HG02759 (cell line): Measurements from ENCODE around the gene SOBP.

Source experiments
- ATAC-seq: cut with Tn5 transposase; IDR thresholded peaks from one replicate; pipeline ENCODE4 v1.9.1; 2021; ENCODE audit warnings: mild to moderate bottlenecking, moderate library complexity; ENCODE audit not compliant: unreplicated experiment

SOBP gene

DNA sequence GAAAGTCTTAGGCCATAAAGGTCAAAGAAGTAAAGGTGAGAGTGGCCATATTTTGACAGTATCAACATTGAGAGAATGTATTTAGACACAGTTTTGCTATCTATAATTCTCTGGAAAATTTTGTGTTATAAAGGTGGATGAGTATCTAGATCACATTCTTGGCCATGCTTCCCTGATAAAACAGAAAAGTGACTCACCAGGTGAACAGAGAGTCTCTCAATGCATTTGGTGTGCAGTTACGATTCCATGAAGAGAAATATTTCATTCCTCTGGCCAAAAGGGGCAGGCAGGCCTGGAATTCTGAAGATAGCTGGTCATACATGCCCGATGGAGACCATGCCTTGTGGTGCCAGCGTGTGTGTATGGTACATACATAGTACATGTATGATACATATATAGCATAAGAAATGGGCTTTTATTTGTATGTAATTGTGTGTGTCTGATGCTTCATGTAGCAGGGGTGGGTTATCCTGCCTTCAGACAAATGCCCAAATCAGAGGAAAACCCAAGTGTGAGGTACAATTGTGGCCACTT lies 164.0 kb downstream of the SOBP start:
- ATAC-seq: no peak

DNA sequence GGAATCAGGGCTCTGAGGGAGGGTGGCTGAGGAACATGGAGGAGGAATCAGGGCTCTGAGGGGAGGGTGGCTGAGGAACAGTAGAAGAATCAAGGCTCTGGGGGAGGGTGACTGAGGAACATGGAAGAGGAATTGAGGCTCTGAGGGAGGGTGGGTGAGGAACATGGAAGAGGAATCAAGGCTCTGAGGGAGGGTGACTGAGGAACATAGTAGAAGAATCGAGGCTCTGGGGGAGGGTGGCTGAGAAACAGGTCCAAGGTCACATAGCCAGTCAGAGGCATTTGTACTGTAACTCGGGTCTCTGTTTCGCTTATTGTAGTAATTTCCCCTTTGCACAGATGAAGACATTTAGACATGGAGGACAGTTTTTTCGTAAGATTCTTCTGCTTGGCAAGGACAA lies 164.8 kb downstream of the SOBP start:
- no peak for ATAC-seq

DNA sequence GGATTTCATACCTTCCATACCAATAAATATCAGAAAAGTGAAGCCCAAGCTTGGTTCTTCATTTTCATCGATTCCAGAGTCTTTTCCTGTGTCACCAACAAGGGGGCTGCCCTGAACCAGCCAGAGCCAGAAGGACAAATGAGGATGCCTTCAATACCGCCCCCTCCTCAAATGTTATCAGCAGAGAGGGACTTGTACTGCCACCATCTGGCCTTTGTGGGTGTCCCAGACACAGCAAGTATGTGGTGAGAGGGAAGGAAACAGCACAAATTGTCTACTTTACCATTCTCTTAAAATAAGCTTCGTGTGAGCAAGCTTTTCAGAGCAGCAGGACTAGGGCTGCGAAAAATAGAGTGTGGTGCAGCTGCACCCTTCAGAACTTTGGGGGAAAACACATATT lies 165.3 kb downstream of the SOBP start:
- ATAC-seq: no peak

DNA sequence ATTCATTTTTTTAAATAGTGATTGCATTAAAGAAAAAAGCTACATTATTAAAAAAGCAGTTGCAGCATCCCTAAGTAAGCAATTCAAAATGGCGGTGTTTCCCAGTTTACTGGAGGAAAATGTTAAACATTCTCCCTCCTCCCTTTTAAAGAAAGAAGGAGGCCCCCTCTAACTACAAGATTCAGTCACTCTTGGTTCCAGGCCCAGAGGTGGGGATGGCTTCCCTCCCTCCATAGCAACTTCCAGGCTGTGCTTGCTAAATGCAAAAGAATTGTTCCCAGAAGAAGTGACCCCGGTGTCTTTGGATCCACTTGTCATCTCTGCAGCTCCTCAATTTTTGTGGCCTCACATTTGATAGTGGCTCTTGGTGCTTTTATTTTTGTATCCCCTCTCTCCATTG lies 165.9 kb downstream of the SOBP start:
- no peak for ATAC-seq

DNA sequence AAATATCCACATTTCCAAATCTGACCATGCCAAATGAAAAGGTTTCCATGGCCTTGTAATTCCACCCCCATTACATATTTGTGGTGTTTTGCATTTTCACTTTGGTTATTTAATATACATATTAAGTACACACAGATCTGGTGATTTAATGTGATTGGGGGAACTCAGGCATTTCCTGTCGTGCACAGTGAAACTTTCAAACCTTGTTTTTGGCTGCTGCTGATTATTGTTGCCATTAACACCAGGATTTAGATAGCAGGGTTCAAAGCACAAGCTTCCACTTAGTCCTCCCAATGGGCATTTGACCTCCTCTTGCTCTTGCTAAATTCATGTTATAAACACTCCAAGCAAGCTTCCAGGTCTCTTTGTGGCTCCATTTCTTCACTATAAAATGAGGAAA lies 166.5 kb downstream of the SOBP start:
- ATAC-seq: no peak

DNA sequence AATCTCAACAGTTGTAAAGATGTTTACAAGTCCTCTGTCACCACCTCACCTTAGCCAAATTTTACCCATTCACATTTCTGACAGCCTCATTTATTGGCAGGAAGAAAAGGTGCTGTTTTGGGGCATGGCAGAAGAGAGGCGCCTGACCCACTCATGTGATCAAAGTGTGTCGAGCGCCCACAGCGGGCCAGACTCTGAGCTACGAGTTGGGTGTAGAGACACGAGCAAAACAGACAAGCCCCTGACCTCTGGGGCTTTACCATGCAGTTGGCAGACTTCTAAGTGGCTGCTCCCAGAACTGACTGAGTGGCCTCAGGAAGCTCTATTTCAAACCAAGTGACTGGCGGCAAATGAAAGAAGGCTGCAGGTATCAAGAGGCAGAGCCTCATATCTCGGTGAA lies 167.0 kb downstream of the SOBP start:
- no peak for ATAC-seq

DNA sequence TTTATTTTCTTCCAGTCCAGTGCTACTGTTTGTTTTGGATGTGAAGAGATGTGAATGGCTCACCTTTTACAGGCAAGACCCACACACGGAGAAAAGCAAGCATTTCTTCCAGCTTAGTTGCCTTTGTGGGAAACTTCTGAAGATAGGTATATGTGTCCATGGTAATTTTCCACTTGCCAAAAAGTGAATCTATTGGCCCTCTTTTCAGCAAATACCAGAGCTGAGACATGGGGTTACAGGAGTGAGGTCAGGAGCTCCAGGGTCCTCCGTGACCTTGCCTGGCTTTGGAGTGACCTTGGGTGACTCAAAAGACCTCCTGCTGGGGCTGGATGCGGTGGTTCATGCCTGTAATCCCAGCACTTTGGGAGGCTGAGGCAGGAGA lies 167.4 kb downstream of the SOBP start:
- ATAC-seq: no peak

DNA sequence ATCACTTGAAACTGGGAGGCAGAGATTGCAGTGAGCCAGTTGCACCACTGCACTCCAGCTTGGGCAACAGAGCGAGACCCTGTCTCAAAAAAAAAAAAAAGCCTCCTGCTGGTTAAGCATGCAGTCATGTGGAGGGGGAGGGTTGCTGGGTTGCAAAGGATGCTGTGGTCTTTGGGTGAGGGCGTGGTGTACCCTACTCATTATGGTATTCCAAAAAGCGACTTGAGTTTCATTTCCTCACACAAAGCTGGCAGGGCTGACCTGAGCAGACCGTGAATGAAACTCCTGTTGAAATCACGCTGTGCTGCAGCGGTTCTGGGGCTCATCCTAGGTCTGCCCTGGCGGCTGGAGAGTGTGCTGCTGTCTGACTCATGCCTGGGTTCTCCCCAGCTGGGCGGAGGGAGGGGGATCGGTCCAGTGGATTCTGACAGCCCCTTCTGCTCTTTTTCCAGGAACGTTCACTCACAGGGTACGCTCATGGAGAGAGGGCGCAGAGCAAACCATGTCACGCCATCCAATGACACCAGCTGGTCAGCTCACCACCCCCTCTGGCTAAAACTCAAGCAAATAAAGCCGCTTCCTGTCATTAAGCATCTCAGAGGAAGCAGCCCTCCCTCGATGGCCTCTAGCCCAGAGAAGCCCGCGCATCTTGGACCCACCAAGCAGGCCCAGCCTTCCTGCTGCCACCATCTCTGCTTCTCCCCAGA lies 168.0 kb downstream of the SOBP start:
- peak; percentile 89 for ATAC-seq

DNA sequence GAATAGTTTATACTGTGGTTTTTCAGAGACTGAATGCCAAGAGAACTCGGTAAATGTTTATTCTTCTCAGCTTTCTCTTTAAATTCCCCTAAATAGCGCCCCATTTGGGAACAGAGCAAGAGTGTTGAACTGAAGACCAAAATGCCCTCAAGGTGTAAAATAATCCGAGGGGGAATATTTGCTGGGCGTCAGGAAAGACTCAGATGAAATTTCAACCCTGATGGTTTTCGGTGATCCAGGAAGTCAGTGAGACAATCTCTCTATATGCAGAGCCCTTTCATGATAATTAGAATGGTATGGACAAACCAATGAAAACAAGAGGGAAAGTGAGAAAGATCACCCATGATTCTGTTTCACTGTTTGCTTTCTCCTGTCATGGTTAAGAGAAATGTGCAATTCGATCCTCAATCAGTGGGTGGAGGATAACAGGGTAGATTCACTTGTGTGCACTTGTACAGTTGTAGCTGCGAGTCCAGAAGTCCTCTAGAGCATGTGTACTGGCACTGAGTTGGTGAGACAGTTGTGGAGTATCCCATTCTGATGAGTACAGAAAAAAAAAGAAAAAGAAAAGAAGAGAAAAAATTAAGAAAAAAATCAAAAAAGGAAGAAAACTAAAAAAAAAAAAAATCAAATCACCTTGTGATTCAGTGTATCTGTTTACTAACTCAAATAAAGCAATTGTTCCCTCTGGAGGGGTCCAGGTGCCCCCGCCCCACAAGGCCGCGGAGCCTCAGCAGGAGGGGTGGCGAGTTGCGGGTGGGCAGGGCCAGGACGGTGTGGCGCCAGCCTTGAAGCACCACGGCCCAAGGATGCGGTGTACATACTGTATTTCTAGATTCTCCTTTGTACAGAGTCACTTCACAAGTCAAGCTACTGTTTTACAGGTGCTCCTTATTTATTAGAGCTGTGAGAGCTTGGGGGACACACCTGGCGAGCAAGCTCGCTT lies 169.3 kb downstream of the SOBP start:
- ATAC-seq: no peak

DNA sequence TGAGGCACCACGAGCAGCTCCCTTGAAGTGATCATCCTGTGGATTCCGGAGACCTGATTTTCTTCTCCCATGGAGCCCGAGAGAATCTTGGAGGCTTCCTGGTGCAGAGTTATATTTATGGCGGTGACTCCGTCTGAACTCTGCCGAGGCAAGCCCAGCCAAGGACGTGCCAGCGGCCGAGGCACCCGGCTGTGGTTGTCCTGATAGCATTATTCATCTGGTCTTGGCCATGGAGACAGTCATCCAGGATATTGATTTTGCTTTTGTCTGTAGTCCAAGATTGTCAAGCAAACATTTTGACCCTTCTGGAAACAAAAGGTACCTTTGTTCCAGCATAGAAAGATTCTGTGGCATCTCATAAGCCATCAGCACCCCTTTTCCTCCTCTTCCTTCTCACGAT lies 170.9 kb downstream of the SOBP start:
- no peak for ATAC-seq

DNA sequence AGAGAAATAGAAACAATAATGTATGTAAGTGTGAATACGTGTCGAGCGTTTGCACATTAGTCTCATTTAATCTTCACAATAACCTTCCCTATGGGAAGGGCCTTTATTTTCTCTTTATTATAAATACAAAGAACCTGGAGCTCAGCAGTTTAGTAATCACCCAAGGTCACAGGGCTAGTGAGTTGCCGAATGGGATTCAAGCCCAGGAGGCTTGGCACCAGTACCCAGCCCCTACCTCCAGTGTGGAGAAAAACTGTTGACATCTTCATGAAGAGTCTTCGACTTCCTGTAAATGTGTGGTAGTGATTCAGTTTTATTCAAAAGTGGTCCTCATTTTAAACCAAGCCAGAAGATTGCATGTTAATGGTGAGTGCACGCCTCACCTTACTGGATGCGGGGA lies 171.4 kb downstream of the SOBP start:
- no peak for ATAC-seq

DNA sequence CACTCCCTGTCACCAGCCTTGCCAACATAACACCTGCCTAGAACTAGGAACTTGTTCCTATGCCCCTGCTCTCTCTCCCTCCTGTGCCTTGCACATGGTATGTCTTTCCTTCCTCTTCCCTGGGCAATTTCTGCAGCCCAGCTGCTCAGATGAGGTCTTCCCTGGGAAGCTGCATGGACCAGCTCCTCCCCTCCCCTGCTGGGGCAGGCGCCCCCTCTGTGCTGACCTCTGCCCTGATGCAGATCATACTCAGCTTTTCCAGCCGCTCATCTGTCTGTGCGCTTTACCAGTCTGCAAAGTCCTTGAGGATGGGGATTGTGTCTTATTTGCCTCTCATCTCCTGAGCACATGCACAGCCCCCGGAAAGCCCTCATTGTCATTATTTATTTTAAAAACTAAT lies 172.4 kb downstream of the SOBP start:
- ATAC-seq: no peak

DNA sequence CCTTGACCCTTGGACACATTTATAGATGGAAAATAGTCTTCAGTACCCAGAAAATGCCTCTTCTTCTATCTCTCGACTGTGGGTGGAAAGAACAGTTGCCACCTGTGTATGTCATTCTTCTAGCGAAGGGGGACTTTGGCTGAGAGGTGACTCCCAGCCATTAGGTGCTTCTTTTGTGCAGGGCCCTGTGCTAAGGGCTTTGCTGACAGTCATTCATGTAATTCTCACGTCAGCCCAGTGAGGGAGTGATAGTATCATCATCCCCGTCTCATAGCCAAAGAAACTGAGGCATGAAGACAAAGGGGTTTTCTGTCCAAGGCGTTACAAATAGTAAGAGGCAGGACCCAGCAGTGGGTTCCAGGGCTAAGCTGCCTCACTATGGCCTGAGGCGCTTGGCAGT lies 173.4 kb downstream of the SOBP start:
- no peak for ATAC-seq

DNA sequence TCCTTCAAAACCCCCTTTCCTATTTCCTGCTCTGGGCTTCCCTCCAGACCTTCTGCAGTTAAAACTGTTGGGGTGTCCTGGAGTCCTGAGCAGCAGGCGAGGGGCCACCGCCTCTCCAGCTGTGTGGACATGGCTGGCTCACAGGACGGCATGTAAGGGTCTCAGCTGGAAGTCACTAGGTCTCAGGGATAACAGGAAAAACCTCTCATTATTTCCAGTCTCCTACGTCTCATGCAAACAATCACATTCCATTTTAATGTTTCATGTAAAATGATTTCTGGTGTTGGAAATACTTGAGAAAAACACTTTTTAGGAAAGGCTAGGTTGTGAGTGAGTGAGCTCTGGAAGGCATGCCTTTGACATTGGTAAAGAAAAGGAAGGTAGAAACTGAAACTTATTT lies 175.5 kb downstream of the SOBP start:
- ATAC-seq: no peak

DNA sequence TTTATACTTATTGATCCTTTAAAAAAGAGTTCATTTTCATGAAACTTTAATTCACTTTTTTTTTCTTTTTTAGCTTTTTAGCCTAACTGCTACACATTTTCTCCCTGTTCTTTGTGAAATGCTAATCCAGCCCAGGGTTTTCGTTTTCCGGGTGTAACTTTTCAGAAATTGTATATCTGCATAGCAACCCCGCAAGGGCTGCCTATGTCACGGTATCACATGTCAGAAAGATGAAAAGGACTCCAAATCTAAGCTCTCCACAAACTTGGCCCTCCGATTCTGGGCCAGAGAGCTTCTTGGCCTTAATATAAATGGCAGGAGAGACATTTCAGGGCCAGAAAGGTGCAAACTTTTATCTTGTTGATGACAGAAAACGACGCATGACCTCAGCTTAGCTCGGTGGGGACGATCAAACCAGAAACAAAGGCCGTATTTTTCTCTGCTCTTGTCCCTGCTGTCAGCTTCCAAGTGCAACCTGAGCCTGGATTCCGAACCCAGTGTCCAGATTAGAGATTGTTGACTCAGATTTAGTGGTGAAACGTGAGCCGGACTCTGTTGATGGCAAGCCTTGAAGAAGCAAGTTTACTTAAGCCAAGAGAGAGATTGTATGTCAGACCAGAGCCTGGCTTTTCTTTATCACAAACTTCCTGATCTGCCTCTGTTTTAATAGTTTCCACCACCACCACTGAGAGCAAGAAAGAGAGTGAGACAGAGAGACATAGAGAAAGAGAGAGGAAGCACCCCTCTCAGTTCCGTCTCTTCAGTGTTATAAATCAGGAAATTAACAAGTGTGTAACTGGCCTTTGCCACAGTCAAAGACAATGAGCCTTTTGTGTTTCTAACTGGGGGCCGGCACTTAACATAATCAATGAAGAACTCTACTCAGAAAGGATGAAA lies 176.4 kb downstream of the SOBP start:
- no peak for ATAC-seq

DNA sequence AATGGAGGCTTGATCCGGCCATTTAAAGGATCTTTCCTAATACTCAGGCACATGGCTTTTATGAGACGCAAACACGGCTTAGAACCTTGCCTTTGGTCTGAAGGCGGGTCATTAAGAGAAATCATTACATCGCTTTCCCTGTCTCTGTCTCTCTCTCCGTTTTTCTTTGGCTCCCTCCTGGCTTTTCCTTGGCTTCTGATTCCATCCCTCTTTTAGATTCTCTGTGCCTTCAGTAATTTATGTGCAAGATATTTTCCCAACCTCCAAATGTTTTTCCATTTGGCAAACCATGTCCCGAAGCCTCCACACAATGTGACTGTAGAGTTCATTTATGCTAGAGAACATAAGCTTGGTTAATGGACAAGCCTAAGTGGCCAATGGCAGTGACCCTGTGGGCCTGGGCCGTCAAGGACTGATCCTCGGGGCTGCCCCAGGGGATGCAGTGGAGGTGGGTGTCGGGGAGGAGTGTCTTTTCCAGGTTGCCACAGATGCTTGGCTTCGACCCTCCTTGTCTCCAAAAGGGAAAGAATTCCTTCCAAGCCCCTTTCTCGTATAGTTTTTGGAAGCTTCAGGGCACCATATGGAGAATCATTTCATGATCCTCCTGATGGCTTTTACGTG lies 177.2 kb downstream of the SOBP start:
- ATAC-seq: no peak

DNA sequence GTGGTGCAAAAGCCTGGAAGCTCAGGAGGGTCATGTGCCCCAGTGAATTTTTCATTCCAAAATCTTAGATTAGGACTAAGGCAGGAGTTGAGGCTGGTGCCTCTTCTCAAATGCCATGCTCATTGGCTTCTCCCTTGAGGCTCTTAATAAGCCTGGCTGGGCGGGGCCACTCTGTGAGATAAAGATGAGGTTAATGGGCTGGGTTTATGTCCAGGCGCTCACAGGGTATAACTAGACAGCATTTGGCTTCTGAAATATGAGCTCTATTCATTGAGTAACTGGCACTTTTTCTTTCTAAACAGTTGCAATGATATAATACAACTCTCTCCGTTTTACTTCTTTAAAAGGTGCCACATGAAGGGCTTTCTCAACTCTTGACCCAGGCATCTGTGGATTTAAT lies 177.9 kb downstream of the SOBP start:
- ATAC-seq: no peak

DNA sequence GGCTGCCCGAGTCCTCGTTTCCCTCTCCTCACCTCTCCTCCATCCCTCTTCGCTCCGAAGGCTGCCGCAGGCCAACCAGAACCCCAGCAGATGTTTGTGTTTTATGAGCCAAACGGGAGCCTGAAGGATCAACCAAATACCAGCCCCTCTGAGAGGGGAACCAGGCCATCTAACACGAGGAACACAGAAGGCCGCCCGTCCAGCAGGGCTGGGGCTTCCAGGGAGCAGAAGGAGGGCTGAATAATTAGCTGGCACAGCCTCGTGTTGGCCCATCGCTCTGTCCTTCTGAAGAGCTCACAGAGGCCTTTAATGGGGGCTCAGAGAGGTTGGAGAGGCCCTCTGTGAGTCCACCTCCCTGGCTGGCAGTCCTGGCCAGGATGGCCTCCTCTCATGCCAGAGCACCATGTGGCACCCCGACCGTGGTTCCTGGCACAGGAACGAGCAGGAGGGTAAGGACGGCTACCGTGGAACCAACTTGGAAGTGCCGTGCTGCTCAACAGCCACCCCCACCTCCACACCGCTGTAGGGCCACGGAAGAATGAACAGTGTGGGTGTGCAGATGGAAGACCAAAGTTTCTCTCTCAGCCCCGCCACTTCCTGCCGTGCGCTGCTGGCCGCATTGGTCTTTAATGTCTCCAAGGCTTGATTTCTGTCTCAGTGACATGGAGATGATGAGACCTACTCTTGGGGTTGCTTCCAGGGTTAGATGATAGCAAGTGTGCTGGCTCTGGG lies 179.0 kb downstream of the SOBP start:
- peak; percentile 93 for ATAC-seq

DNA sequence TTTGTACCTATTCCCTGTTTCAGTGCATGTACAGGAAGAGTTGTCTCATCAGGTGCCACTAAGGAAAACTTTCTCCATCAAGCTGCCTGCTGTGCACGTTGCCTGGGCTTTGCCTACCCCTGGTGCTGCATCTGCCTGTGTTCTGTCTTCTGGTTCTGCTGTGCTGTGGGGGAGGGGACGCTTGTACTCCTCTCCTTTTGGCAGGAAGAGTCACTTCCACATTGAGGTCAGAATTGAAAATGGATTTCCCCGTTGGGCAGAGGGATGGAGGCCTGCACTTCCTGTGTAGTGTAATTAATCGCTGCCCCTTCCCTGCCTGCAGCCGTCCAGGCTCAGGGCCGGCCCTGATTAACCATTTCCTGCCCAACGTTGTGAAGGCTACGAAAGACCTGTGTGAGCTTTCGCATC lies 180.9 kb downstream of the SOBP start:
- ATAC-seq: no peak

DNA sequence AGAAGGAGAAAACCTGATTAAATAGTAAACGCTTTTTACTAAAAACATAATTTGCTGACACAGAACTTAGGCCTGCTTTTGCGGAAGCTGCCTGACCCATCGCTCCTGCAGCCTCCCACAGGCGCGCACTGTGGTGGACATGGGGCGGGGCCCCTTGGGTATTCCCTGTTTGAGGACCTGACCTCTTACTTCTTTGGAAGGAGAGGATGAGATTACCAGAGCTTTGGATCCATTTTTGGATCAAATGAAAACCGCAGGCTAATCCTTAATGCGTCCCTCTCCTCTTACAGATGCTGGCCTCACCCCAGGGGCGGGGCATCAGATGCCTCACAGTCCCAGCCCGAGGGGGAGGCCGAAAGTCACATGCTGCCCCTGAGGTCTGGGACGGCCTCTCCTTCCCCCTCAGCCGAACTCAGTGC lies 183.2 kb downstream of the SOBP start:
- no peak for ATAC-seq
